Stimulated activated CD4-positive, alpha-beta T cell treated with anti-CD3 and anti-CD28 coated beads, Interleukin-12 subunit alpha, Interleukin-12 subunit beta, amount 100 ng/mL, for 24 hours (primary cell): ENCODE results near the gene GRIK4.

Experiments
- DNase-seq, 2 experiments: peaks; one replicate each; pipeline ENCODE4 v3.0.0-alpha.2; 2020; ENCODE audit warnings: low read depth in 2 of 2

GRIK4 gene

DNA sequence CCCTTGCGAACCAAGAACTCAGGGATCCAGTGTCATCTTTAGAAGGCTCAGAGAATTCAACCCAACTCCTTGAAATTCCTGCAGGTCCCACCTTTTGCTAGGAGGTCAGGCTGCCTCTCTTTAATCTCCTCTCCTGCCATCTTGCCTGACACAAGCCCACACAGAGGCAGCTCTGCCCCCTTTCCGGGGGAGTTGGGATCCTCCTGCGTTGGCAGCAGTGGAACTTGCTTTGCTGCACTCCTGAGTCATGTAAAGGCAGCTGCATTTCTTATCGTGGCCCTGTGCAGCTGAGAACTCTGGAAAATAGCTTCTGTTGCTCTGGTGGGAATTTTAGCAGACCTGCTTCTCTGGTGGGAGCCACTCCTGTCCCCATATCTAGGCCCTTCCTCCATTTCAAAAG lies 370.0 kb downstream of the GRIK4 start:
- DNase-seq, result no peak

- no peak for DNase-seq
These were observed 370.6 kb downstream of the GRIK4 start for GRCh38 chr11:120882175-120882574.

DNA sequence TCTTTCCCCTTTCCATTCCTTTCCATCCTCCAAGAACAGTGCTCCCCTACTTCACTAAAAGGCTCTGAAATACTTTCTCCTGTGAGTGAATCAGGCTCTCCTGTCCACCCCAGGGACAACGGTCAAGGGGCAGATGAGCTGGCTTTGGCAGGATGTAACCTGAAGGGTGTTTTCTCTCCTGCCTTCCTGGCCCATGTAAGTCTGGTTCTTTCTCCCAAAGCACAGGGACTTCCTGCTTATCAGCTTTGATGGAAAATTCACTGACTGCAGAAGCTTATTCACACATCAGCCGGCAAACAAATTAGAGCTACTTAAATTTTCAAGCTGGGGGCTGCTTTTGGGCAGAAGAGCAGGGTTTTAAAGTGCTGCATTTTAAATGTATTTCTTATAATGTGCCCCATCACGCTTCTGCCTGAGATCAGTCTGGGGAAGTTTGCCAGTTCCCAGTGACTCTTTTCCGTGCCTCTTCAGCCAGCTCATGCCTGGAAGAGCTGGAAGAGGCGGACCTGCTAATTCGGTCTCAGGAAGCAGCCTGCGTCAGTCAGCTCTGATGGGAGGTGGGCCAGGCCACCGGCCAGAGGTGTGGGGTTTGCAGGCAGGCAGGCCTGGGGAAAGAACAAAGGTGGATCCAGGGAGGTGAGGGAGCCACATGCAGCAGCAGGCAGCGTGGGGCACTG lies 372.0 kb downstream of the GRIK4 start:
- DNase-seq, result no peak

GRCh38 chr11:120884154-120885020 lies 372.8 kb downstream of the GRIK4 start:
- no peak for DNase-seq

DNA sequence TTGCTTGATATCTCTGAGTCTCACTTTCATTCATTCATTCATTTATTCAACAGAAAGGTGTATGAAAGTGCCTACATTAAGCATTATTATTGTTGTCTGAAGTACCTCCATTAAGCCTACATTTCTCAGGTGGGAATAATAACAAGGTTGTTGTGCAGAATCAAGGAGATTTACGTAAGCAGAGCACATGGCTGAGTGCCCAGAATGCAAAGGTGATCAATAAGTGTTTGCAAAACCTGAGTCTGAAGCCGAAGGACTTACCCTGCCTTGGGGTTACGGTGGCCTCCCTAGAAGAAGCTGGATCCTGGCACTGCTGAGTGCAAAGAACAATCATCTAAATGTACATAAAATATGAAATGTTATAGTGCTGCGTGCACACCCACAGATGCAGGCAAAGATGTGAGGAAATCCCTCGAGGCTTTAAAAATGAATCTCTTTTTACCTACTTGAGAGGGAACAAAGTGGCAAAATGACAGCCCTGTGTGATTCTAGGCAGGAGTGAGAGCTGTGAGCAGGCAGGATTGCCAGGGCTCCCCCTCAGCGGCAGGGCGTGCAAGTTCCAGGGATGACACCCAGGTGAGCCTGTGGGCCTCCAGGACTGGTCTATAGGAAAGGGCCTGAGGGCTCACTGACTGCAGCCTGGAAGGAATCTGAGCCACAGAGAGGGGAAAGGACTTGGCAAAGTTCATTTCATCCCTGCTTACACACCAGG lies 379.2 kb downstream of the GRIK4 start:
- DNase-seq, result no peak

- DNase-seq, result no peak
These were observed 382.1 kb downstream of the GRIK4 start for GRCh38 chr11:120893440-120894201.

DNA sequence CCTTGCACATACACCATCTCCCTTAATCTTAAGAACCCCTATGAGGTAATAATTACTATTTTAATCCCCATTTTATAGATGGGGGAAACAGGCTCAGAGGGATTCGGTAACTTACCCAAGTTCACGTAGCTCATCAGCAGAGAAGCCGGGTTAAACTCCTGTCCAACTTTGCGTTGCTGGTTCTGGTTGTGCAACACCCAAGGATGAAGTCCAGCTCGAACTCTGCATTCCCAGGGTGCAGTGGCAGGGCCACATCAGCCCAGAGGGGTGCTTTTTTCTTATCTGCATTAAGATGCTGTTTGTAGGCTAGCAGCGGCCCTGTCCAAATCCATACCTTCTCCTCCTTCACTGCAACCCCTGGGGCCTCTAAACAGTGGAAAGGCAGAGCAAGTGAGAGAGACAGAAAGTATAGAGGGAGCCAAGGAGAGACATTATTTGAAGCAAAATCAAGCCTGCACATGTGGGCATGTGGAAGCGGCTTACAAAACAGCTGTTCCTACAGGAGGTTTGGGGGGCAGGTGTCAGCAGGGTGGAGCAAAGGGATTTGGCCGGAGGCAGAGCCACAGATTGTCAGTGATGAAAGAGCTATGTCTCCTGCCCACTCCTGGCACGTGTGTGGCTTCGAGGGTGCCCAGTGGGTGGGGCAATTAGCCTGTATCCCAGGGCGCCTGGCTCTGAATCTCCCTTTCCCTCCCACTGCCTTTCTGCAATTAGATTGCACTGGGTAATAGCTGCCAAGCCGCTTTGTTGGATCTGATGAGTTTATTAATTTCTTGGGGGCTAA lies 382.8 kb downstream of the GRIK4 start:
- DNase-seq, result no peak

GRCh38 chr11:120896687-120897086 lies 385.1 kb downstream of the GRIK4 start:
- DNase-seq, result no peak

- DNase-seq, result no peak
These were observed 387.0 kb downstream of the GRIK4 start for GRCh38 chr11:120898568-120898967.

DNA sequence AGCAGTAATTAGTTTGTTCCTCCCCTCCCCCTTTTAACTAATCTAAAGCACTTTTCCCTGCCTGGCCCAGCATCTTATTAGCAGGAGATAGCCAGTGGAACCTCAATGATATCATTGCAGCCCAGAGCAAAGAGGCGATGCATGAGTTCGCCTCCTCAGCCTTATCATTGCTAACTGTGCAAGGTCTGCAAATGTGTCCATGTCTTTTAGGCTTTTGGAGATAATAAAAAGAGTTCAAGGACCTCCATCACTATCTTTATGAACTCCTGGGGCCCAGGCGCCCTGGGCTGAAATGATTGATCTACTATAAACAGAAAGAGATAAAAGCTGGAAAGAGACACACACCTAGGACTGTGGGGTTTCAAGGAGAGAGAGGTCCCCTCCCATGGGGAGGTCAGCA lies 388.2 kb downstream of the GRIK4 start:
- no peak for DNase-seq

DNA sequence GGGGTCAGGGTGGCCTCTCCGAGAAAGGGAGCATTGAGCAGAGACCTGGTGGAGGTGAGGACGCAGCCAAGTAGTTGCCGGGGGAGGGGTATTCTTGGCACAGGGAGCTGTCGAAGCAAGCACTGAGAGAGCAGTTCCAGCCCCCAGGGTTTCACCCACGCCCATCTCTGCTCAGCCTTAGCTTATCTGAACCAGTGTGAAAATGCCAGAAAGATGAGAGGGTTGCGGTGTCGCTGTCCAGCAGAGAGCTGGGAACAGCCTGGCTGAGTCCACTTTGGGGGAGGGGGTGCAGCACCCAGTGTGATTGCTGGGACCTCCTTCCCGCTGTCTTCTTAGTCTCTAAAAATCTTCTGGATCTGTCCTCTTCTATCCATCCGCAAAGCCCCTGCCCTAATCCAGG lies 389.1 kb downstream of the GRIK4 start:
- no peak for DNase-seq

GRCh38 chr11:120903686-120904085 lies 392.1 kb downstream of the GRIK4 start:
- no peak for DNase-seq

DNA sequence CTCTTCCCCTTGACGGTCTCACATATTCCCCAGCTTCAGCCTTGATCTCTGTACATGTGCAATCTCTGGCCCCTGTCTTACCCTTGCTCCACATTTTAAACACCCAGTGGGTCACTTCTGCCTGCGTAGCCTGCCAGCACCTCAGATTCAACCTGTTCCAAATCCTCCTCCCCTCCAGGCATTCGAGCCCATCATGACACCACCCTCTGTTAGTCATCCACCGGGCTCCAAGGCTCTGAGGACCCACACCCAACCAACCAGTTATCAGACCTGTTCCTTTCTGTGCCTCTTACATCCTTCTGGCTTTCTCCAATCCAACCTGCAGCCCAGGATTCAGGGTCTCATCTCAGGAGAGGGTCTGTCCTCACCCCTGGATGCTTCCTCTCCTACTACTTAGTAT lies 392.6 kb downstream of the GRIK4 start:
- no peak for DNase-seq

GRCh38 chr11:120906766-120907165 lies 395.2 kb downstream of the GRIK4 start:
- no peak for DNase-seq

GRCh38 chr11:120907971-120908370 lies 396.4 kb downstream of the GRIK4 start:
- no peak for DNase-seq

DNA sequence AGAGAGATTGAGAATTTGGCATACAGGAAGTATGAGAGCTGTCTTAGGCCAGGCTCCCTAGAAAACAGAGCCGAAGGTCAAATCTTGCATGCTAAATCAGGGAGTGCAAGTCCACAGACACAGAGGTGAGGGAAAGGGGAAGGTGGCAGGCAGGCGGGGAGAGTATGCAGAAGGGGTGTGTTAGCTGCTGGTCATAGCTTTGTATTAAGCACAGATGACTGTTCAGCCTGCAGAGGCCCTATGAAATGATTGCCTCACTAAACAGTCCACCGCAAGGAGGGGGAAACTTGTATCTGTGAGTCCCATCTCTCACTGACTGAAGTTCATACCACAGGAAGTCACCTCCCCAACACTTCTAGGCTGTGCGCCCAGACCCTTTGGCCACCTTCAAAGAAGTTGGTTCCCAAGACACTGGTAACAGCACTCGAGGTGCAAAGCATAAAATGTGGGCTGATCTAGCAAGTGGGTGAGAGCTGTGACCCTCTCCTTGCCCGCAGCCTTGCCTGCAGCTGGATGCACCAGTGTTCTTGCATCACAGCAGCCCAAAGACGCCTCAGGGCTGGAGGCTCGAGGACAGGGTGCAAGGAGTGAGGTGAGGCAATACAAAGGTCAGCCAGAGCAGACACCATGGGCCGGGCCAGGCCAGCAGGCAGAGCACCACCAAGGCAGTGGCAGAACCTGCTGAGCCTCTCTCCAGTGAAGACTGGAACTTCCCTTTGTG lies 397.1 kb downstream of the GRIK4 start:
- DNase-seq, result no peak

DNA sequence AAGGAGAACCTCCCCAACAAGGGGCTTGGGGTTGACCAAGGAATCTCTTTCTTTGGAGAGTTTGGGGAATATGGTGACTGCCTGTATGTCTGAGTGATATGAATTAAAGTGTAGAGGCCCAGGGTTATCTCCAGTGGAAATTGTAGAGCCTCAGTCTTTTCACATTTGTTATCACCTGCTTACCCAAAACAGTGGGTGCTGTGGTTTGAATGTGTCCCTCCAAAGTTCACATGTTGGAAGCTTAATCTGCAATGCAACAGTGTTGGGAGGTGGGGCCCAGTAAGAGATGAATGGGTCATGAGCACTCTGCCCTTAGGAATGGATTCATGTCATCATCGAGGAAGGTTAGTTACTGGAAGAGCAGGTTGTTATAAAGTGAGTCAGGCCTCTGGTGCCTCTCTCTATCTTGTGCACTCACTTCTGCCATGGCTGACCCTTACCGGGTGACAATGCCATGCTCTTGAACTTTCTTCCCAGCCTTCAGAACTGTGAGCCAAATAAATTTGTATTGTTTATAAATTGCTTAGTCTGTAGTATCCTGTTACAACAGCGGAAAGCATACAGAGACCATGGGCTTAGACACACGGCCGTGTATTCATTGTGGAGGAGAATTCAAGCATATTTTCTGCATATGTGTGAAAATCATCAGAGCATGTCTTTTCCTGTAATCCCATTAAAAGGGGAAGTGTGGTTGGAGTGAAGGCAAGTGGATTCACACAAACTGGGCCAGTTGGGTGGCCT lies 398.3 kb downstream of the GRIK4 start:
- DNase-seq, result no peak

- DNase-seq, result no peak
These were observed 400.4 kb downstream of the GRIK4 start for GRCh38 chr11:120911943-120912342.

DNA sequence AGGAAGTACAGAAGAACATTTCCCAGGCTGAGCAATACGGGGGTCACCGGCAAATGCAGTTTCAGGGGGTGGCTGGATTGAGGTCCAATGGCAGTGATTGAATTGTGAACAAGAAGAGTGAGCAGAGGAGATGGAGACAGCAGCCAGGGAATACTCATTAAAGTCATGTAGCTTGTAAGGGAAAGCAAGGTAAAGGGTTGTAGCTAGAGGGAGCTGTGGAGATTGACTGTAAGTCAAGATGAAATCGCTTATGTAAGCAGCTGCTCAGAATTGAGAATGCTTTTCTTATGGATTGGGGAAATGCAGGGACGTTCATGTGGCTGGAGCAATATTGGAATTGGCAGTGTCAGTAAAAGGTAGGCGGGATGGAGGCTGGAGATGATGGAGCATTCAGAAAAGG lies 401.0 kb downstream of the GRIK4 start:
- DNase-seq, result no peak

GRCh38 chr11:120912915-120913314 lies 401.4 kb downstream of the GRIK4 start:
- DNase-seq, result no peak
